Heart left ventricle (tissue), 13 donors: Measurements from ENCODE around the gene NSDHL.

Source experiments
- CTCF ChIP-seq, 12 donors: fragments of 200-600 bp; sonication (generic) in 4 of 12; IDR thresholded peaks; one replicate each; pipeline versions ENCODE4 v1.5.0 to v1.8.0; 2018 to 2022; ENCODE audit warnings: antibody characterized with exemption in 12 of 12, mild to moderate bottlenecking in 5 of 12
- POLR2A ChIP-seq, 2 donors: fragments of 450-650 bp; IDR thresholded peaks; one replicate each; pipeline ENCODE4 v1.6.1; 2017; ENCODE audit warnings: antibody characterized with exemption in 2 of 2, mild to moderate bottlenecking in 2 of 2, moderate library complexity in 2 of 2
- donor health status: ischemic (EF 13 %, LVEDD 7.1; RV severe dilation, severe dysfunction).
- donor health status: DM: no; HTN: yes; CAD: no.
- donor health status: DM: no; HTN: no; CAD: no.
- donor health status: ischemic (EF 25% LVEDD 6.9; RV normal size, moderate dysfunction).
- donor health status: ischemic (EF 25% LVEDD 5.7; RV mildly dilated, moderate dysfunction).
- donor health status: ischemic (EF 35%, LVEDD 5.7; RV mildly dilated, moderate dysfunction).
- donor health status: nonischemic (EF 11% LVEDD 7.7; RV severe dilation, severe dysfunction).
- donor health status: DM: yes; HTN: yes; CAD: no.
- donor health status: PGD.
- donor health status: ischemic (EF 29% LVEDD 5.4; RV normal size, mild dysfunction).
- donor health status: nonischemic (EF 23%, LVEDD 6.1; RV moderate dilation, normal function).

DNA sequence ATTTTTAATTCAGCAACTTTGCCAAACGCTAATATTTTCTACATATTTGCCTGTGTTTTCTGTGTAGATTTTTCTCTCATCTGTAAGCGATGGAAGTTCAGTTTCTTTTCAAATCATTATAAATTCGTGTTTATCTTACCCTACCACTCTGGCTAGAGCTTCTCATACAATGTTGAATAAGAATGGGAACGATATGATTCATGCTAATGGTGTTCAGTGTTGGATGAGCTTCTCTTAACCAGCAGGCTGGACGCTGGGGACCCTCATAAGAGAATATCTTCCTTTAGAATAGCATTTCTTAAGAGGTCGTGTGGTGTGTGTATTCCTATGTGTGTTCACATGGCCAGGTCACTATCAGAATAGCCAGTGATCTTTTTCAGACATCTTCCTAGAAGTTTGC lies 31.0 kb downstream of the NSDHL start:
- TF ChIP-seq CTCF (IDR thresholded peaks at IDR 0.05) (no peak), POLR2A (IDR thresholded peaks at IDR 0.05) (no peak)
